NCI-H2171 treated with DMSO at 0.1 percent for 48 hours (cell line): ENCODE results near the gene SPECC1.
"Not testable (repeated sequence)": the region's sequence is repeated elsewhere in the genome, so short reads cannot be mapped to it uniquely, and the experiment has no call there.

Experiments used
- DNase-seq: peaks from one replicate; lab custom pipeline; 2025; lab: John Stamatoyannopoulos, UW

Gene SPECC1

GRCh38 chr17:20127360-20128035, 118.3 kb downstream of the SPECC1 start:
- DNase-seq, result no peak

DNA sequence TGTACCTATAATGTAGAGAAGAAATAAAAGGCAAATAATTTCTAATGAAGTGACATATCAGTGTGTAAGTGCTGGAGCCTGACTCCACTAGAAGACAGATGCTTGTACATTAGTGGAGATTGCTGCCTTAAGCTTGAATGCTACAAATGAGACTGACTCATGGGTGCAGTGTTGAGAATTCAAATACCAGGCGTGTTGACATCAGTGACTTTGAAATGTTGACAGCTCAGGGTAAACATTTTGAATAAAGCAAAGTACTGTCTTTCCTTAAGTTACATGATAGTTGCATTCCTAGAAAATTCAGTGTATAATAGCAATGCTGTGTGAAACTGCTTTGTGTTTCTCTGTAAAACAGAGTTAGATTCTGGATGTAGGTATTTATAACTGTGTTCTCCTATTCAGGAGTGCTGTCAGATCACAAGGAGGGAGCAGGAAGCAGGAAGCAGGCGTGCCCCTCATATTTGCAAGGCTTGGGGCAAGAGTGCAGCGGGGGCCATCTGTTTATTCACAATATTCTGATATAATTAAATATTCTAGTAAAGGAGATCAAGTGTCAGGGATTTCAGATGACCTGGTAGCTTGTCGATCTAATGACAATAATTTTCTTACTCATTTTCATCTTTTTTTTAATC, 119.0 kb downstream of the SPECC1 start:
- DNase-seq, result no peak

DNA sequence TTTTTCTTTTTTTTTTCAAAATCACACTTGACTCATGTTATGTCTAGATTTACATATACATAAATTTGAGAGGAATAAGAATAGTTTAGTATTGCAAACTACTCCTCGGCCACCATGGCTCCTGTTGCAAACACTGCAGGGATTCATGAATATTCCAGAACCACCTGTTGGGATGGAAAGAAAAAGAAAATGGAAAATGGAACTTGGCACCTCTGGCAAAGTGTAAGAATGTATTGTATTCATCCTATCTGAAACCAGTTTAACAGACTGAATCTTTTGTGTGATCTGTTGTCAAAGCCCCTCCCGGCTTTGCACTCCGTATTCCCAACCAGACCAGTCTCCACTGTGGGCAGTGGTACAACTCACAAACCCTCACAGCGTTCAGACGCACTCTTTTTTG, 124.4 kb downstream of the SPECC1 start:
- DNase-seq, result no peak

GRCh38 chr17:20141198-20141972, 132.2 kb downstream of the SPECC1 start:
- DNase-seq, result no peak

- no peak for DNase-seq
Measured at GRCh38 chr17:20142268-20142667, 133.1 kb downstream of the SPECC1 start.

DNA sequence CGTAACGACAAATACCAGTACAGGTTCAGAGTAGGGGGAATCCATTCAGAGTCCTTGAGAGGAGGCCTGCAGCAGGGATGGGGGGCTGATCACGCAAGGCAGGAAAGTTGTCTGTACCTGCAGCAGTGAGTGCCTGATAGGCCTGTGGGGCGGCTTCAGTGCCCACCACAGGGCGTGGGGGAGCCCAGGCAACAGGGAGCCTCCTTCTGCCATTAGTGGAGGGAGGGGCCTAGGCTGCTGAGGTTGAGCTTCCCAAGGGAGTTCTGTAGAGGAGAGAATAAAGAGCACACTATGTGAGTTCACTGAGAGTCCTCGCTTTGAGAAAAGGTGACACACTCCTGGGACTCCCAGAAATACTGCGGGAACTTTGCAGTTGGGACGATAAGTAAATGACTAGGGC, 134.6 kb downstream of the SPECC1 start:
- DNase-seq, result no peak

DNA sequence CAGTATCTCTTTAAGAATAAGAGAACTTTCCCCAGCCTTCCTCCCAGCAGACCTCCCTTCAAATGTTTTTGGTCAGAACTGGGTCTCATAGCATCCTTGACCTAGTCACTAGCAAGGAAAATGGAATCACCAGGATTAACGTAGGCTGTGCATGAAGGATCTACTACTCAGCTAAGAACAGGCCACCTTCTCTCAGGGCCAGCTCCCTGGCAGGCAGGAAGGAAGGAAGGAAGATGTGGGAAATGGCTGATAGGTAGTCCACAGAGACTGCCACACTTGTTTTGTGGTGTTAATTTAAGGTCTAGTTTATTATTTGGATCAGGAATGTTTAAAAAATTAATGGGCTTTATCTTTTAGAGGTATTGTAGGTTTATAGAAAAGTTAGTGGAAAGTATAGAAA, 136.4 kb downstream of the SPECC1 start:
- DNase-seq, result no peak

- DNase-seq, result no peak
Measured at GRCh38 chr17:20149251-20149650, 140.1 kb downstream of the SPECC1 start.

DNA sequence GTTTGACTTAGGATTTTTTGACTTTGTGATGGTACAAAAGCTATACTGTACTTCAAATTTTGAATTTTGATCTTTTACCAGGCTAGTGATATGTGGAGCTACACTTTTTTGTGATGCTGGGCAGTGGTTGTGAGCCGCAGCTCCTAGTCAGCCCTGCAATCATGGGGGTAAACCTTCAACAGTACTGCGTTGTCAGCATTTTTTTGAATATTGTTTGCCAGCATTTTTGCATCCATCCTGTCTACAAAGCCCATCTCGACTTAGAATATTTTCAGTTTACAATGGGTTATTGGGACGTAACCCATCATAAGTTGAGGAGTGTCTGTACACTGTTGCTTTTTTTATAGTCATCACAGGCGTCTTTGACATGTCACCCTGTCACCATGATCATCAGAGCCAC, 142.0 kb downstream of the SPECC1 start:
- no peak for DNase-seq

- no peak for DNase-seq
Measured at GRCh38 chr17:20153231-20153630, 144.1 kb downstream of the SPECC1 start.

DNA sequence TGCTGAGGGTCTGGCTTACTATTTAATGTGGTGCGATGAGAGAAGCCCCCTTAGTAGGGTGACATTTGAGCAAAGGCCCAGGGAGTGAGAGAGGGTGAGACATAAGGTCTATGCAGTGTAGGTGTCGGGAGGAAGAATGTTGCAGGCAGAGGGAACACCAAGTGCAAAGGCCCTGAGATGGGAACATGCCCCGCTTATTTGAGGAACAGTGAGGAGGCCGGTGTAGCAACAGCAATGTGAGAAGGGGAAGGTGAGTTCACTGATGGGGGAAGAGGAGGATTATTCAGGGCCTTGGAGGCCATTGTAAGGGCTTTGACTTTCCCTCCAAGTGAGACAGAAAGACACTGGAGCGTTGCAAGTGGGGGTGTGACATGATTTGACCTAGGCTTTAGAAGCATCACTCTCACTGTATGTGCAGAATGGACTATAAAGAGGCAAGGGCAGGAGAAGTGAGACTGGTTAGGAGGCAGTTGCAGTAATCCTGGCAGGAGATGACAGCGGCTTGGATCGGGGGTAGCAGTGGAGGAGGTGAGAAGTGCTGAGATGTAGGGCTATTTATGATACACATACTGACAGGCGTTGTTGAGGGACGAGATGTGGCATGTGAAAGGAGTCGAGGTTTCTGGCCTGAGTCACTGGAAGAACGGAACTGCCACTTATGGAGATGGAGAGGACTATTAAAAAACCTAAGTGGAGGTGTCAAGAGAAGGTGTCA, 145.3 kb downstream of the SPECC1 start:
- no peak for DNase-seq

- peak; percentile 95 for DNase-seq
Measured at GRCh38 chr17:20155258-20156195, 146.4 kb downstream of the SPECC1 start.

GRCh38 chr17:20156196-20157000, 147.2 kb downstream of the SPECC1 start:
- DNase-seq, result no peak

- DNase-seq, result no peak
Measured at GRCh38 chr17:20157001-20157310, 147.8 kb downstream of the SPECC1 start.

DNA sequence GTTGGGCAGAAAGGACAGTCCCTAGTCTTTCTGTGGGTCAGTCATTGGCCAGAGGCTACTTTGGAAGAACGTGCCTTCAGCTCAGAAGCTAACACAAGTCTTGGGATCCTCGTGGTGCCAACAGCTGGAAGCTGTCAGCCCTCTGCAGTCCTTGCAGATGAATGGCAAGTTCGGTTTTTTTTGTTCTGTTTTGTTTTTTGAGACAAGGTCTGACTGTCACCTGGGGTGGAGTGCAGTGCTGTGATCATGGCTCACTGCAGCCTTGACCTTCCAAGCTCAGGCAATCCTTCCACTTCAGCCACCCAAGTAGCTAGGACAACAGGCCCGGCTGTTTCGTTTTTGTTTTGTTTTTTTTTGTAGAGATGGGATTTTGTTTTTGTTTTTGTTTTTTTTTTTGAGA, 149.4 kb downstream of the SPECC1 start:
- no peak for DNase-seq

- no peak for DNase-seq
Measured at GRCh38 chr17:20159406-20160069, 150.4 kb downstream of the SPECC1 start.

DNA sequence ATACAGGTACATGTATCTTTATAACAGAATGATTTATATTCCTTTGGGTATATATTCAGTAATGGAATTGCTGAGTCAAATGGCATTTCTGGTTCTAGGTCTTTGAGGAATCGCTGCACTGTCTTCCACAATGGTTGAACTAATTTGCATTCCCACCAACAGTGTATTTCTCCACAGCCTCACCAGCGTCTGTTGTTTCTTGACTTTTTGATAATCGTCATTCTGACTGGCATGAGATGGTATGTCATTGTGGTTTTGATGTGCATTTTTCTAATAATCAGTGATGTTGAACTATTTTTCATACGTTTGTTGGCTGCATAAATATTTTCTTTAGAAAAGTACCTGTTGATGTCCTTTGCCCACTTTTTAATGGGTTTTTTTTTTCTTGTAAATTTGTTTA, 156.4 kb downstream of the SPECC1 start:
- not testable (repeated sequence) for DNase-seq

DNA sequence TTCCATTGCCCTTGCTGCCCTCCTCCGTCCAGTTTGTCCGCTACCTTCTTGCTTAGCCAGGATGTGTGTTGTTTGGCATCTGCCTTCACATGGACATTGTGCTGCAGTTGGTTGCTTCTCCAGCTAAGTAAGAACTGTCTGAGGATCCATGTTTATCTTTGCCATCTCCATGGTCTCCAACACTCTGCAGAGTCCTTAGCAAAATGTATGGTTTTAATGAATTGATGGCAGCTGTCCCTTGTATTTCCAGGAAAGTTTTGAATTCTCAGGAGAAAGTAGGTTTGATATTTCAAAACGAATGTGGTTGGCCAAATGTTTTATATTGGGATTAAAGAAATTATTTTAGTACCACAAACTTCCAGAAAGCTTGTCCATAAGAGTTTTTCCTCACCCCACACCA, 160.9 kb downstream of the SPECC1 start:
- DNase-seq, result no peak

DNA sequence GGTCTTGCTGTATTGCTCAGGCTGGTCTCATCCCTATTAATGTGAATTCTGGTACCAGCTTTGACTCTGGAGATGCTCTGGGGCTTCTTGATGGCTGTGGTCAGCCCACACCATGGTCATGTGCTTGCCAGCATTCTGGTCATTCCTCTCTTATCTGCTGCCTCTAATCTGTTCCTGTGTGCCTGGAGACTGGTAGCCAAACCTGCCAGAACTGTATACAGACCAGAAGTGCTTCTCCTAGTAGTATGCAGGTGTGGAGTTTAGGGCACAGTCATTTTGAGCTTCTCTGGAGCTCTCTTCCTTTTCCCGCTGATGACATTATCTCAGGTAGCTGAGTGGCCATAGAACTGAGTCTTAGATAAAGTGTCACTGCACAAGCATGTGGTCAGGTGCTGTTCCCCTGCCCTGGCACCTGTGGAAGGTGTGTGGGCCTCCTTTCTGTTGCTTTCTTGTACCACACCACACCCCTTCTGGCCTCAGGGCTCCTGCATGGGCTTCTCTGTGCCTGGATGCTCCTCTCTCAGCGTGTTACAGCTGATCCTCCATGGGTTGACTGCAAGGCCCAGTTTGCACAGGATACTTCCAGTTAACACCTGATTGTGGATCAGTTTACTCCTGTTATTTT, 162.7 kb downstream of the SPECC1 start:
- DNase-seq, result no peak

GRCh38 chr17:20172376-20172775, 163.2 kb downstream of the SPECC1 start:
- DNase-seq, result no peak
